Ishikawa (cell line): ENCODE measurements around the gene ARPP19.
A peak's percentile ranks its signal among the peaks of the same experiment; 100 is the strongest.

Experiments used
- CEBPB ChIP-seq: IDR thresholded peaks from 2 replicates; pipeline ENCODE4 v1.6.1; 2012
- CREB1 ChIP-seq: IDR thresholded peaks from 2 replicates; pipeline ENCODE4 v1.6.1; 2012; ENCODE audit warnings: low read depth
- EGR1 ChIP-seq: IDR thresholded peaks from 2 replicates; pipeline ENCODE4 v1.6.1; 2012
- EP300 ChIP-seq: IDR thresholded peaks from 2 replicates; pipeline ENCODE4 v1.6.1; 2012; ENCODE audit warnings: borderline replicate concordance
- NFIC ChIP-seq: IDR thresholded peaks from 2 replicates; pipeline ENCODE4 v1.6.1; 2012
- RAD21 ChIP-seq: IDR thresholded peaks from 2 replicates; pipeline ENCODE4 v1.6.1; 2012; ENCODE audit warnings: low read depth
- TAF1 ChIP-seq: IDR thresholded peaks from 2 replicates; pipeline ENCODE4 v1.6.1; 2012; ENCODE audit warnings: low read depth, mild to moderate bottlenecking
- YY1 ChIP-seq: IDR thresholded peaks from 2 replicates; pipeline ENCODE4 v1.6.1; 2012; ENCODE audit warnings: low read depth
- ZBTB7A ChIP-seq: IDR thresholded peaks from 2 replicates; pipeline ENCODE4 v1.6.1; 2012; ENCODE audit warnings: low read depth
- TF ChIP-seq, protein P1 (sequence below): IDR thresholded peaks from 2 replicates; pipeline ENCODE4 v1.6.1; 2012
- TF ChIP-seq, protein P2 (sequence below): IDR thresholded peaks from 2 replicates; pipeline ENCODE4 v1.6.1; 2012

DNA sequence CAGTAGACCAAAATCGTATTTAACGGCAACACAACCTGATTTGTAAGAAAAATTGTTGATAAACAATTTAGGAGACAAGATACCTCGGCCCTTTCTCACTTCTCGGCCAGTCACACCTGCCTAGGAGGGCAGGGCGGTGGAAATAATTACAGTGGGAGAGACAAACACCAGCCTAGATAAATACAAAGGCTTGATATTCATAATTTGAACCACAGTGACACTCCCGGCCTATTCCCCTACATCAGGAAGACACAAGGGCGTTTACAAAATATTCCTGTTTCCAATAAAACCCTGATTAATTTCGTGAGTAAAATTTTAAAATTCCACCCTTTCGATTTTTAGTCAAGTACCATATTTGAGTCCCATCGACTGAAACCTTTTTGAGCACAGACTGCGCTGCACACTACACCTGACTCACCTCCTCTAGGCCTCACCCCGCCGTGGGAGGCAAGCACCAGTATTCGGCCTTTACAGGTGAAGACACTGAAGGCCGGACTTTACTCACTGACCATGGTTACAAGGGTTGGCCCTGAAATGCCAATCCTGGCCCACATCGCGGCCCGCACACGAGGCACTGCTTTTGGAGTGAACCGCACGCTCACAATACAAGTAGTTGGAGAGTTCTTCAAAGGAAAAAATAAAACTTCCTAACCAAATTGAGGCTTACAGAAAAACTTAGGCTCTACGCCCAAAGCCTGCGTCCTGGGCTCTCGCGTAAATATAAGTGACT is 794 bp downstream of the ARPP19 start:
- TF ChIP-seq, protein P1, sequence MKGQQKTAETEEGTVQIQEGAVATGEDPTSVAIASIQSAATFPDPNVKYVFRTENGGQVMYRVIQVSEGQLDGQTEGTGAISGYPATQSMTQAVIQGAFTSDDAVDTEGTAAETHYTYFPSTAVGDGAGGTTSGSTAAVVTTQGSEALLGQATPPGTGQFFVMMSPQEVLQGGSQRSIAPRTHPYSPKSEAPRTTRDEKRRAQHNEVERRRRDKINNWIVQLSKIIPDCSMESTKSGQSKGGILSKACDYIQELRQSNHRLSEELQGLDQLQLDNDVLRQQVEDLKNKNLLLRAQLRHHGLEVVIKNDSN = no peak
- TF ChIP-seq CEBPB (no peak), RAD21 (peak; percentile 2; the same call in 1 of the 2 replicates), TAF1 (no peak), NFIC (no peak), EP300 (no peak), EGR1 (no peak), YY1 (no peak), ZBTB7A (no peak), CREB1 (no peak)
- TF ChIP-seq, protein P2, sequence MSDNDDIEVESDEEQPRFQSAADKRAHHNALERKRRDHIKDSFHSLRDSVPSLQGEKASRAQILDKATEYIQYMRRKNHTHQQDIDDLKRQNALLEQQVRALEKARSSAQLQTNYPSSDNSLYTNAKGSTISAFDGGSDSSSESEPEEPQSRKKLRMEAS = no peak
